ENCODE results near the gene ZNF184.

The ZNF184 gene

DNA sequence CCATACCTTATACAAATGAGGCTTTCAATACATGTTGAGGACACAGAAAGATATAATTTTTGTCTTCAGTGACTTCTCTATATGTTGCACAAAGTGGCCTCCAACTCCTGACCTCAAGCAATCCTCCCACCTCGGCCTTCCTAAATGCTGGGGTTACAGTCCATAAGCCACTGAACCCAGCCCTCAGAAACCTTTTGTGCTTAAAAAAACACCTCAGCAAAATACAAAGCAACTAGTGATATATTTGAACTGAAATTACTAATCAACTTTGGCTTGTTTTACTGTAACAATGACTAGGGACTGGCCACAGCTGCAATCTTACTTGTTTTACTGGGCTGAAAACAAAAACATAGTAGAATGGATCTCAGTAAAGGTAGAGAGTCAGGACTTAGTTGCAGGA lies 3.2 kb upstream of the ZNF184 start:
- Histone ChIP-seq H4K12ac (ENCODE audit: low read depth, low read length) (no peak overlapping the region), H3K27me3 (ENCODE audit: insufficient read depth, low read length) (no peaks in the 10 kb centered on the region), H3K23ac (ENCODE audit: low read length) (no peak overlapping the region), H3K18ac (ENCODE audit: low read length) (no peak overlapping the region), H3K9me3 (ENCODE audit: insufficient read depth, low read depth, low read length) (no peaks in the 10 kb centered on the region), H3K4ac (ENCODE audit: low read depth, low read length) (no peak overlapping the region), H3K9ac (ENCODE audit: low read length) (no peak overlapping the region), H3K4me1 (ENCODE audit: control insufficient read depth in 1 of 2, insufficient read depth in 2 of 2, low read length in 2 of 2) (peaks cover 0 to 3% of the 10 kb centered on the region in 2 experiments), H3K79me1 (ENCODE audit: low read length) (peaks cover 9% of the 10 kb centered on the region), H4K8ac (ENCODE audit: low read depth, low read length) (no peak overlapping the region), H3K27ac (ENCODE audit: low read depth, low read length) (no peak overlapping the region), H2AK5ac (ENCODE audit: low read length) (no peak overlapping the region), H2BK12ac (ENCODE audit: low read length) (no peak overlapping the region), H3K14ac (ENCODE audit: low read length) (no peak overlapping the region), H2BK5ac (ENCODE audit: low read depth, low read length, poor library complexity) (no peak overlapping the region), H3K36me3 (ENCODE audit: control insufficient read depth in 1 of 2, insufficient read depth in 2 of 2, low read length in 2 of 2) (no peaks in the 10 kb centered on the region), H3K79me2 (ENCODE audit: control insufficient read depth, insufficient read depth, low read length, poor library complexity) (no peaks in the 10 kb centered on the region), H2BK120ac (ENCODE audit: insufficient read depth, low read length, poor library complexity) (no peak overlapping the region), H3K4me3 (ENCODE audit: low read depth, low read length) (no peak overlapping the region), H2AFZ (ENCODE audit: insufficient read depth, low read length, poor library complexity) (no peak overlapping the region), H4K91ac (ENCODE audit: low read depth, low read length) (no peak overlapping the region), H3K4me2 (ENCODE audit: low read length) (no peak overlapping the region)
- DNase-seq, result no peak
- no CpG with 5 or more reads among the region's 1 CpG for whole genome bisulfite sequencing (ENCODE audit: extremely low coverage, insufficient coverage, insufficient read length)

DNA sequence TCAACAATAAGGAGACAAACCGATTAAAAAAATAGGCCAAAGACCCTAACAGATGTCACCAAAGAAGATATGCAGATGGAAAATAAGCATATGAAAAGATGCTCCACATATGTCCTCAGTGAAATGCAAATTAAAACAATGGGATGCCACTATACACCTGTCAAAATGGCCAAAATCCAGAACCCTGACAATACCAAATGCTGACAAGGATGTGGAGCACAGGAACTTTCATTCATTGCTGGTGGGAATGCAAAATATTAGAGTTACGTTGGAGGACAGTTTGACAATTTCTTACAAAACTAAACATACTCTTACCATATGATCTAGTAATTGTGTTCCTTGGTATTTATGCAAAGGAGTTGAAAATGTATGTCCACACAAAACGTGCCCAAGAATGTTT lies 1.8 kb upstream of the ZNF184 start:
- Histone ChIP-seq H3K9ac (ENCODE audit: low read length) (no peak overlapping the region), H3K4me2 (ENCODE audit: low read length) (no peak overlapping the region), H3K4ac (ENCODE audit: low read depth, low read length) (no peak overlapping the region), H4K8ac (ENCODE audit: low read depth, low read length) (no peak overlapping the region), H2BK5ac (ENCODE audit: low read depth, low read length, poor library complexity) (no peak overlapping the region), H3K79me2 (ENCODE audit: control insufficient read depth, insufficient read depth, low read length, poor library complexity) (no peaks in the 10 kb centered on the region), H3K27ac (ENCODE audit: low read depth, low read length) (no peak overlapping the region), H3K27me3 (ENCODE audit: insufficient read depth, low read length) (no peaks in the 10 kb centered on the region), H3K18ac (ENCODE audit: low read length) (no peak overlapping the region), H3K36me3 (ENCODE audit: control insufficient read depth in 1 of 2, insufficient read depth in 2 of 2, low read length in 2 of 2) (no peaks in the 10 kb centered on the region), H2AK5ac (ENCODE audit: low read length) (no peak overlapping the region), H3K79me1 (ENCODE audit: low read length) (peaks cover 9% of the 10 kb centered on the region), H3K23ac (ENCODE audit: low read length) (no peak overlapping the region), H2AFZ (ENCODE audit: insufficient read depth, low read length, poor library complexity) (no peak overlapping the region), H3K4me3 (ENCODE audit: low read depth, low read length) (no peak overlapping the region), H4K12ac (ENCODE audit: low read depth, low read length) (no peak overlapping the region), H3K4me1 (ENCODE audit: control insufficient read depth in 1 of 2, insufficient read depth in 2 of 2, low read length in 2 of 2) (peaks cover 0 to 3% of the 10 kb centered on the region in 2 experiments), H2BK12ac (ENCODE audit: low read length) (no peak overlapping the region), H3K9me3 (ENCODE audit: insufficient read depth, low read depth, low read length) (no peaks in the 10 kb centered on the region), H3K14ac (ENCODE audit: low read length) (no peak overlapping the region), H4K91ac (ENCODE audit: low read depth, low read length) (no peak overlapping the region), H2BK120ac (ENCODE audit: insufficient read depth, low read length, poor library complexity) (no peak overlapping the region)
- no peak for DNase-seq
- no CpG with 5 or more reads among the region's 3 CpGs for WGBS (ENCODE audit: extremely low coverage, insufficient coverage, insufficient read length)

DNA sequence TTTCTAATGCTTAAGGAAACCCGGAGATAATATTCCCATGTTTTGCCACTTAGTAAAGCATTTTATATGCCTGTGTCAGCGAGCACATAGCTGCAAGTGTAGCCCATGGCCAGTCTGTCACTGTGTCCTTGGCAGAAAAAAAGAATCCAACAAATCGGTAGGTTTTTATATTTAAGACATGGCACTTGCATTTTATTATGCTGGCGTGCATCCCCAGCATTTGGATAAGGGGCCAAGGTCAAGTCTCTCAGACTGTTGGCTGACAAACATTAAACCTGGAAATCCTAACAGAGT lies 1.2 kb upstream of the ZNF184 start:
- no peak overlapping the region for H4K91ac ChIP-seq (ENCODE audit: low read depth, low read length)
- WGBS (ENCODE audit: extremely low coverage, insufficient coverage, insufficient read length), result no CpG with 5 or more reads among the region's 4 CpGs
- peaks cover 9% of the 10 kb centered on the region for H3K79me1 ChIP-seq (ENCODE audit: low read length)
- H2AK5ac ChIP-seq (ENCODE audit: low read length), result no peak overlapping the region
- H3K4me2 ChIP-seq (ENCODE audit: low read length), result no peak overlapping the region
- no peak overlapping the region for H2BK120ac ChIP-seq (ENCODE audit: insufficient read depth, low read length, poor library complexity)
- H3K27me3 ChIP-seq (ENCODE audit: insufficient read depth, low read length), result no peaks in the 10 kb centered on the region
- H3K14ac ChIP-seq (ENCODE audit: low read length), result no peak overlapping the region
- no peaks in the 10 kb centered on the region for H3K79me2 ChIP-seq (ENCODE audit: control insufficient read depth, insufficient read depth, low read length, poor library complexity)
- H2BK5ac ChIP-seq (ENCODE audit: low read depth, low read length, poor library complexity), result no peak overlapping the region
- no peak overlapping the region for H2AFZ ChIP-seq (ENCODE audit: insufficient read depth, low read length, poor library complexity)
- H2BK12ac ChIP-seq (ENCODE audit: low read length), result no peak overlapping the region
- no peaks in the 10 kb centered on the region for H3K9me3 ChIP-seq (ENCODE audit: insufficient read depth, low read depth, low read length)
- H3K9ac ChIP-seq (ENCODE audit: low read length), result no peak overlapping the region
- H3K4ac ChIP-seq (ENCODE audit: low read depth, low read length), result no peak overlapping the region
- H3K36me3 ChIP-seq (ENCODE audit: control insufficient read depth in 1 of 2, insufficient read depth in 2 of 2, low read length in 2 of 2), result no peaks in the 10 kb centered on the region
- H3K4me3 ChIP-seq (ENCODE audit: low read depth, low read length), result no peak overlapping the region
- H3K23ac ChIP-seq (ENCODE audit: low read length), result no peak overlapping the region
- H3K18ac ChIP-seq (ENCODE audit: low read length), result no peak overlapping the region
- H4K8ac ChIP-seq (ENCODE audit: low read depth, low read length), result no peak overlapping the region
- peak; percentile 35 to 61 for DNase-seq
- no peak overlapping the region for H3K27ac ChIP-seq (ENCODE audit: low read depth, low read length)
- H3K4me1 ChIP-seq (ENCODE audit: control insufficient read depth in 1 of 2, insufficient read depth in 2 of 2, low read length in 2 of 2), result peaks cover 0 to 3% of the 10 kb centered on the region in 2 experiments
- H4K12ac ChIP-seq (ENCODE audit: low read depth, low read length), result no peak overlapping the region

DNA sequence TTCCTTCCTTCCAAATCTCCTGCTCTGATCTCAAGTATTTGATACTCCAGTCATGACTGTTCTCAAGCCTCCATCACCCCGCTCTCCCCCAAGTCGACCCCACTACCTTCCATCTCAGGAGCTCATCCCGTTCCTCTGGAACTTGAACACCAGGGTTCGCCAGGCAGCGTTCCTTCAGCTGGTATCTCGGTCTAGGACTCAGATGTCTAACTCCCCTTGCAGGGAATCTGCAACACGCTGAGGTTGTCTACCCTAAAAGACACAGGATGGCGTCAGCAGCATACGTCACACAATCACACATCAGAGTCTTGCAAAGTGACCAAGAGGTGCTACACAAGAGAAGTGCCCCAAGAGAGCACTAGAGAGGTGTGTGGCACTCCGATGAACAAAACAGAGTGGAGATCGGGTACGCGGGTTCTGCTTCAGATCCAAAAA lies 706 bp downstream of the ZNF184 start:
- Histone ChIP-seq H3K9me3 (ENCODE audit: insufficient read depth, low read depth, low read length) (no peaks in the 10 kb centered on the region), H3K79me1 (ENCODE audit: low read length) (peaks cover 9% of the 10 kb centered on the region), H3K4me3 (ENCODE audit: low read depth, low read length) (peak overlapping the region; percentile 75), H3K9ac (ENCODE audit: low read length) (peak overlapping the region; percentile 32), H2AFZ (ENCODE audit: insufficient read depth, low read length, poor library complexity) (peak overlapping the region; percentile 38), H4K8ac (ENCODE audit: low read depth, low read length) (peak overlapping the region; percentile 64), H3K4me2 (ENCODE audit: low read length) (peak overlapping the region; percentile 70), H3K79me2 (ENCODE audit: control insufficient read depth, insufficient read depth, low read length, poor library complexity) (no peaks in the 10 kb centered on the region), H2BK5ac (ENCODE audit: low read depth, low read length, poor library complexity) (peak overlapping the region; percentile 24), H3K23ac (ENCODE audit: low read length) (no peak overlapping the region), H3K36me3 (ENCODE audit: control insufficient read depth in 1 of 2, insufficient read depth in 2 of 2, low read length in 2 of 2) (peaks cover 0 to 2% of the 10 kb centered on the region in 2 experiments), H2BK120ac (ENCODE audit: insufficient read depth, low read length, poor library complexity) (no peak overlapping the region), H3K4ac (ENCODE audit: low read depth, low read length) (peak overlapping the region; percentile 5), H3K4me1 (ENCODE audit: control insufficient read depth in 1 of 2, insufficient read depth in 2 of 2, low read length in 2 of 2) (no peaks in the 10 kb centered on the region), H2BK12ac (ENCODE audit: low read length) (no peak overlapping the region), H3K27ac (ENCODE audit: low read depth, low read length) (peak overlapping the region; percentile 74), H3K14ac (ENCODE audit: low read length) (peak overlapping the region; percentile 45), H3K27me3 (ENCODE audit: insufficient read depth, low read length) (no peaks in the 10 kb centered on the region), H2AK5ac (ENCODE audit: low read length) (no peak overlapping the region), H4K12ac (ENCODE audit: low read depth, low read length) (peak overlapping the region; percentile 55), H3K18ac (ENCODE audit: low read length) (peak overlapping the region; percentile 14), H4K91ac (ENCODE audit: low read depth, low read length) (peak overlapping the region; percentile 75)
- WGBS (ENCODE audit: extremely low coverage, insufficient coverage, insufficient read length), result no CpG with 5 or more reads among the region's 13 CpGs
- peak; percentile 39 to 68 for DNase-seq

All from trophoblast cell (in vitro differentiated cells and primary cell).